HepG2 (cell line): ENCODE data around the gene FTCD. TPM values are rescaled to one million over a fixed set of nuclear protein-coding genes. Genes with fewer than 3 reads are reported as not detected.

Experiments
- BORCS8-MEF2B ChIP-seq: sonication (generic); formaldehyde crosslinking; IDR thresholded peaks from 2 replicates; pipeline ENCODE4 v1.8.0; 2022; ENCODE audit warnings: mild to moderate bottlenecking, missing genetic modification reagents
- CREM ChIP-seq, 2 experiments: sonication (generic) in 1 of 2; formaldehyde crosslinking in 1 of 2; IDR thresholded peaks; 2 replicates each; pipeline versions ENCODE4 v1.4.0 to v1.6.1; 2016 to 2020; ENCODE audit warnings: antibody characterized with exemption in 1 of 2, mild to moderate bottlenecking in 1 of 2, missing genetic modification reagents in 1 of 2
- FOSL2 ChIP-seq: sonication (generic); formaldehyde crosslinking; IDR thresholded peaks from 2 replicates; pipeline ENCODE4 v1.4.0; 2020; ENCODE audit warnings: missing genetic modification reagents
- HNRNPL ChIP-seq: fragments of 200-400 bp; formaldehyde crosslinking; IDR thresholded peaks from 2 replicates; pipeline ENCODE4 v1.6.1; 2017; ENCODE audit warnings: mild to moderate bottlenecking, low read depth, low read length
- HOXA3 ChIP-seq: sonication (generic); formaldehyde crosslinking; IDR thresholded peaks from 2 replicates; pipeline ENCODE4 v1.5.0; 2020; ENCODE audit warnings: missing genetic modification reagents
- KDM5B ChIP-seq: sonication (generic); formaldehyde crosslinking; IDR thresholded peaks from 2 replicates; pipeline ENCODE4 v1.4.0; 2020; ENCODE audit warnings: missing genetic modification reagents, mild to moderate bottlenecking, borderline replicate concordance
- MXI1 ChIP-seq: IDR thresholded peaks from 3 replicates; pipeline ENCODE4 v1.6.1; 2012; ENCODE audit warnings: low read depth, low read length, inconsistent platforms, borderline replicate concordance
- NFYB ChIP-seq: sonication (generic); formaldehyde crosslinking; IDR thresholded peaks from 2 replicates; pipeline ENCODE4 v1.4.0; 2020; ENCODE audit warnings: missing genetic modification reagents
- PHF8 ChIP-seq: sonication (generic); formaldehyde crosslinking; IDR thresholded peaks from 2 replicates; pipeline ENCODE4 v1.5.0; 2020; ENCODE audit warnings: missing genetic modification reagents
- SMAD1 ChIP-seq: sonication (generic); formaldehyde crosslinking; IDR thresholded peaks from 2 replicates; pipeline ENCODE4 v1.4.0; 2020; ENCODE audit warnings: missing genetic modification reagents, low read depth, mild to moderate bottlenecking, borderline replicate concordance
- ZFY ChIP-seq: sonication (generic); formaldehyde crosslinking; IDR thresholded peaks from 2 replicates; pipeline ENCODE4 v1.4.0; 2020; ENCODE audit warnings: missing genetic modification reagents
- ZNF350 ChIP-seq: sonication (generic); formaldehyde crosslinking; IDR thresholded peaks from 2 replicates; pipeline ENCODE4 v1.4.0; 2020; ENCODE audit warnings: mild to moderate bottlenecking, low read depth, missing genetic modification reagents, borderline replicate concordance
- ZNF7 ChIP-seq: IDR thresholded peaks from 2 replicates; pipeline ENCODE4 v1.6.1; 2016; ENCODE audit warnings: missing biosample characterization, missing genetic modification reagents
- polyA plus RNA-seq, 8 experiments: library from polyadenylated mRNA; depleted of rRNA in 3 of 8; stranded (reverse) in 7 of 8; unstranded in 1 of 8; fragments of >200 nt; fragmentation: Illumina TruSeq in 4 of 8; extraction: Trizol in 4 of 8; gene quantifications; 2 replicates each; pipeline versions ENCODE4 v1.2.1 to v1.2.3, GENCODE V29; 2011 to 2016; ENCODE audit warnings: low read depth in 4 of 8, missing spikeins in 1 of 8, mixed read lengths in 1 of 8; ENCODE audit not compliant: insufficient read depth in 1 of 8
- total RNA-seq, 5 experiments: library from RNA; depleted of rRNA; stranded (reverse); fragments of >200 nt; fragmentation: Illumina TruSeq; extraction: Trizol; gene quantifications; 2 replicates each; pipeline ENCODE4 v1.2.3, GENCODE V29; 2016; ENCODE audit warnings: low read depth in 1 of 5
- TF ChIP-seq, protein P1 (sequence below): sonication (generic); formaldehyde crosslinking; IDR thresholded peaks from 2 replicates; pipeline ENCODE4 v1.5.1; 2020; ENCODE audit warnings: mild to moderate bottlenecking, missing genetic modification reagents, moderate library complexity
- TF ChIP-seq, protein P2 (sequence below): sonication (generic); formaldehyde crosslinking; IDR thresholded peaks from 2 replicates; pipeline ENCODE4 v1.4.0; 2020; ENCODE audit warnings: missing genetic modification reagents; ENCODE audit errors: not compliant biosample characterization
- TF ChIP-seq, protein P3 (sequence below): sonication (generic); formaldehyde crosslinking; IDR thresholded peaks from 2 replicates; pipeline ENCODE4 v1.5.1; 2020; ENCODE audit warnings: missing genetic modification reagents, mild to moderate bottlenecking, borderline replicate concordance
- TF ChIP-seq, protein P4 (sequence below): sonication (generic); formaldehyde crosslinking; IDR thresholded peaks from 2 replicates; pipeline ENCODE4 v1.8.1; 2023; ENCODE audit warnings: mild to moderate bottlenecking, missing genetic modification reagents

The FTCD gene
- total and polyA plus RNA-seq, 2 of the 13 experiments (the other 11 are each of a cell fraction or from before 2014, with no cell fraction given), result 75.7 to 105 TPM

DNA sequence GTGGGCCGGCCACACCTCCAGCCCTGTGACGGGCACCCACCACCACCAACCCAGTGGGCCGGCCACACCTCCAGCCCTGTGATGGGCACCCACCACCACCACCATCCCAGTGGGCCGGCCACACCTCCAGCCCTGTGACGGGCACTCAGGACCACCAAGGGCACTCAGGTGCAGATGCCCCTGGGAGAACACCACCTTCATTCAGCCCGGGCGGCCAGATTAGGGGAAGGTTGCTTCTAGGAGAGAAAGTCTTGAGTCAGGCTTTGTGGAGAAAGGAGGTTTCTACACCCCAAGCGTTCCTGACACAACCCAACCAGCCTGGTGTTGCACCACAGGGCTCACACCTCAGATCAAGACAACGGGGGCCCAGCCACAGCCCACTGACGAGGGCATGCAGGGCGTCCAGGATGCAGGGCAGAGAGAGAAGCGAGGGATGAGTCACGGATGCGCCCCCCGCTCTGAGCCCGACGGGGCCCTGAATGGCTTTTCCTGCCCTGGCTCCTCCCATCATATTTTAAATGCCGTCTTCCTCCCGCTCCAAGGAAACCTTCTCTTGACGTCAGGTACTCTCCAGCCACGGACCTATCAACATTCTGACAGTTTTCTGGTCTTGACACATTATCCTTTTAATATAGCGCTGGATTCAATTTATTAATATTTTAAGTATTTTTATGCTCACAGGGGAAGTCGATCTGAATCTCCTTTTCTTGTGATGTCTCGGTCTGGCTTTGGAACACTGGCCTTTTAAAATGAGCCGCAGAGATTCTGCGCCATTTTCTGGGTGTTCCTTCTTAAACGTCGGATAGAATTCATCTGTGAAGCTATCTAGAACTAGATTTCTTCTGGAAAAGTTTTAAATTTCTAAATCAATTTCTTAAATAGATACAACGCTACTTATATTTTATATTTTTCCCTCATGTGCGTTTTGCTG, 29.5 kb upstream of the FTCD start (continued):
- TF ChIP-seq, protein P1, sequence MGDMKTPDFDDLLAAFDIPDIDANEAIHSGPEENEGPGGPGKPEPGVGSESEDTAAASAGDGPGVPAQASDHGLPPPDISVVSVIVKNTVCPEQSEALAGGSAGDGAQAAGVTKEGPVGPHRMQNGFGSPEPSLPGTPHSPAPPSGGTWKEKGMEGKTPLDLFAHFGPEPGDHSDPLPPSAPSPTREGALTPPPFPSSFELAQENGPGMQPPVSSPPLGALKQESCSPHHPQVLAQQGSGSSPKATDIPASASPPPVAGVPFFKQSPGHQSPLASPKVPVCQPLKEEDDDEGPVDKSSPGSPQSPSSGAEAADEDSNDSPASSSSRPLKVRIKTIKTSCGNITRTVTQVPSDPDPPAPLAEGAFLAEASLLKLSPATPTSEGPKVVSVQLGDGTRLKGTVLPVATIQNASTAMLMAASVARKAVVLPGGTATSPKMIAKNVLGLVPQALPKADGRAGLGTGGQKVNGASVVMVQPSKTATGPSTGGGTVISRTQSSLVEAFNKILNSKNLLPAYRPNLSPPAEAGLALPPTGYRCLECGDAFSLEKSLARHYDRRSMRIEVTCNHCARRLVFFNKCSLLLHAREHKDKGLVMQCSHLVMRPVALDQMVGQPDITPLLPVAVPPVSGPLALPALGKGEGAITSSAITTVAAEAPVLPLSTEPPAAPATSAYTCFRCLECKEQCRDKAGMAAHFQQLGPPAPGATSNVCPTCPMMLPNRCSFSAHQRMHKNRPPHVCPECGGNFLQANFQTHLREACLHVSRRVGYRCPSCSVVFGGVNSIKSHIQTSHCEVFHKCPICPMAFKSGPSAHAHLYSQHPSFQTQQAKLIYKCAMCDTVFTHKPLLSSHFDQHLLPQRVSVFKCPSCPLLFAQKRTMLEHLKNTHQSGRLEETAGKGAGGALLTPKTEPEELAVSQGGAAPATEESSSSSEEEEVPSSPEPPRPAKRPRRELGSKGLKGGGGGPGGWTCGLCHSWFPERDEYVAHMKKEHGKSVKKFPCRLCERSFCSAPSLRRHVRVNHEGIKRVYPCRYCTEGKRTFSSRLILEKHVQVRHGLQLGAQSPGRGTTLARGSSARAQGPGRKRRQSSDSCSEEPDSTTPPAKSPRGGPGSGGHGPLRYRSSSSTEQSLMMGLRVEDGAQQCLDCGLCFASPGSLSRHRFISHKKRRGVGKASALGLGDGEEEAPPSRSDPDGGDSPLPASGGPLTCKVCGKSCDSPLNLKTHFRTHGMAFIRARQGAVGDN (CRISPR knock-in tag), result peak; percentile 22; the same call in 1 of the 2 replicates
- TF ChIP-seq ZFY (CRISPR knock-in tag) (peak; percentile 10; the same call in 1 of the 2 replicates), NFYB (CRISPR knock-in tag) (peak; percentile 89), HOXA3 (CRISPR knock-in tag) (peak; percentile 32; the same call in 1 of the 2 replicates), PHF8 (CRISPR knock-in tag) (no peak), ZNF350 (0 out of 2 replicates have a peak, but pooled peaks have one; percentile 37), CREM (IDR thresholded peaks at IDR 0.05) (peak; percentile 36; the same call in 1 of the 2 replicates), CREM (CRISPR knock-in tag; IDR thresholded peaks at IDR 0.05) (no peak), ZNF7 (no peak), KDM5B (0 out of 2 replicates have a peak, but pooled peaks have one; percentile 17), MXI1 (0 out of 3 replicates have a peak, but pooled peaks have one; percentile 31), HNRNPL (peak; percentile 49; the same call in 1 of the 2 replicates), FOSL2 (peak; percentile 29), BORCS8-MEF2B (peak; percentile 54; the same call in 1 of the 2 replicates), SMAD1 (CRISPR knock-in tag) (no peak)
- TF ChIP-seq, protein P2, sequence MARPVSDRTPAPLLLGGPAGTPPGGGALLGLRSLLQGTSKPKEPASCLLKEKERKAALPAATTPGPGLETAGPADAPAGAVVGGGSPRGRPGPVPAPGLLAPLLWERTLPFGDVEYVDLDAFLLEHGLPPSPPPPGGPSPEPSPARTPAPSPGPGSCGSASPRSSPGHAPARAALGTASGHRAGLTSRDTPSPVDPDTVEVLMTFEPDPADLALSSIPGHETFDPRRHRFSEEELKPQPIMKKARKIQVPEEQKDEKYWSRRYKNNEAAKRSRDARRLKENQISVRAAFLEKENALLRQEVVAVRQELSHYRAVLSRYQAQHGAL (CRISPR knock-in tag), result no peak
- TF ChIP-seq, protein P3, sequence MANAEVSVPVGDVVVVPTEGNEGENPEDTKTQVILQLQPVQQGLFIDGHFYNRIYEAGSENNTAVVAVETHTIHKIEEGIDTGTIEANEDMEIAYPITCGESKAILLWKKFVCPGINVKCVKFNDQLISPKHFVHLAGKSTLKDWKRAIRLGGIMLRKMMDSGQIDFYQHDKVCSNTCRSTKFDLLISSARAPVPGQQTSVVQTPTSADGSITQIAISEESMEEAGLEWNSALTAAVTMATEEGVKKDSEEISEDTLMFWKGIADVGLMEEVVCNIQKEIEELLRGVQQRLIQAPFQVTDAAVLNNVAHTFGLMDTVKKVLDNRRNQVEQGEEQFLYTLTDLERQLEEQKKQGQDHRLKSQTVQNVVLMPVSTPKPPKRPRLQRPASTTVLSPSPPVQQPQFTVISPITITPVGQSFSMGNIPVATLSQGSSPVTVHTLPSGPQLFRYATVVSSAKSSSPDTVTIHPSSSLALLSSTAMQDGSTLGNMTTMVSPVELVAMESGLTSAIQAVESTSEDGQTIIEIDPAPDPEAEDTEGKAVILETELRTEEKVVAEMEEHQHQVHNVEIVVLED, result no peak
- TF ChIP-seq, protein P4, sequence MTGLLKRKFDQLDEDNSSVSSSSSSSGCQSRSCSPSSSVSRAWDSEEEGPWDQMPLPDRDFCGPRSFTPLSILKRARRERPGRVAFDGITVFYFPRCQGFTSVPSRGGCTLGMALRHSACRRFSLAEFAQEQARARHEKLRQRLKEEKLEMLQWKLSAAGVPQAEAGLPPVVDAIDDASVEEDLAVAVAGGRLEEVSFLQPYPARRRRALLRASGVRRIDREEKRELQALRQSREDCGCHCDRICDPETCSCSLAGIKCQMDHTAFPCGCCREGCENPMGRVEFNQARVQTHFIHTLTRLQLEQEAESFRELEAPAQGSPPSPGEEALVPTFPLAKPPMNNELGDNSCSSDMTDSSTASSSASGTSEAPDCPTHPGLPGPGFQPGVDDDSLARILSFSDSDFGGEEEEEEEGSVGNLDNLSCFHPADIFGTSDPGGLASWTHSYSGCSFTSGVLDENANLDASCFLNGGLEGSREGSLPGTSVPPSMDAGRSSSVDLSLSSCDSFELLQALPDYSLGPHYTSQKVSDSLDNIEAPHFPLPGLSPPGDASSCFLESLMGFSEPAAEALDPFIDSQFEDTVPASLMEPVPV, result 0 out of 2 replicates have a peak, but pooled peaks have one; percentile 45
